HepG2 (cell line): ENCODE results near the gene TANGO2. TPM values are rescaled to one million over a fixed set of nuclear protein-coding genes. Genes with fewer than 3 reads are reported as not detected.

Experiments
- ATAC-seq: fragments of 200-7000 bp; cut with Tn5 transposase; 3 replicates; pipeline ENCODE4 v1.9.1; 2020; ENCODE audit warnings: mild to moderate bottlenecking, moderate library complexity
- BruUV-seq: library from RNA; stranded (reverse); fragments of 400-500 nt; replicated peaks from 2 replicates; lab custom pipeline; 2021; lab: Mats Ljungman, UMichigan
- CTCF ChIA-PET: fragments of 300-600 bp; formaldehyde crosslinking; extraction: SDS; loops from one replicate; lab custom pipeline; 2021; ENCODE audit warnings: low total read pairs, inconsistent platforms, low intra/inter-chr PET ratio; lab: Yijun Ruan, JAX
- POLR2A ChIA-PET: fragments of 350-600 bp; sonication (Branson Sonifier 250); formaldehyde crosslinking; loops from one replicate; lab custom pipeline; 2020; ENCODE audit warnings: antibody characterized with exemption, inconsistent platforms; lab: Yijun Ruan, JAX
- DNase-seq: peaks from one replicate; pipeline ENCODE4 v3.0.0-alpha.2; 2015; ENCODE audit warnings: low spot score
- FAIRE-seq: peaks from 3 replicates; lab custom pipeline; 2011; peaks lifted over from hg19 to GRCh38; lab: Jason Lieb, UNC
- H2AFZ ChIP-seq: one replicate; pipeline ENCODE4 v1.6.1; 2011; ENCODE audit warnings: low read length, inconsistent platforms
- H3K27ac ChIP-seq: fragments of 300-600 bp; 3 replicates; pipeline ENCODE4 v1.8.0; 2011; ENCODE audit warnings: mixed run types, mild to moderate bottlenecking, mixed read lengths, low read length, inconsistent platforms; ENCODE audit not compliant: insufficient read depth; ENCODE audit errors: extremely low read length
- H3K27me3 ChIP-seq, 2 experiments: fragments of 200-600 bp in 1 of 2; 2 replicates in 1 of 2; 3 replicates in 1 of 2; pipeline versions ENCODE4 v1.6.0 to v1.8.0; 2011; ENCODE audit warnings: low read length in 2 of 2, mild to moderate bottlenecking in 2 of 2, moderate library complexity in 2 of 2, inconsistent platforms in 1 of 2; ENCODE audit not compliant: insufficient read depth in 2 of 2, control insufficient read depth in 1 of 2
- H3K36me3 ChIP-seq, 2 experiments: fragments of 200-600 bp in 1 of 2; replicated peaks in 1 of 2; 2 replicates in 1 of 2; 3 replicates in 1 of 2; pipeline versions ENCODE4 v1.5.1 to v1.8.0; 2011; ENCODE audit warnings: low read length in 2 of 2, inconsistent platforms in 1 of 2; ENCODE audit not compliant: insufficient read depth in 2 of 2, control insufficient read depth in 1 of 2
- H3K4me1 ChIP-seq: 2 replicates; pipeline ENCODE4 v1.5.1; 2012; ENCODE audit warnings: low read length, inconsistent platforms; ENCODE audit not compliant: insufficient read depth
- H3K4me2 ChIP-seq: 2 replicates; pipeline ENCODE4 v1.6.0; 2011; ENCODE audit warnings: low read depth, low read length, inconsistent platforms
- H3K4me3 ChIP-seq, 3 experiments: fragments of 200-600 bp in 1 of 3; sonication (generic), shearing (Covaris generic) in 1 of 3; replicated peaks in 1 of 3; 2 replicates each; pipeline ENCODE4 v1.5.1; 2011 to 2016; ENCODE audit warnings: low read length in 3 of 3, inconsistent platforms in 2 of 3, low read depth in 2 of 3, mild to moderate bottlenecking in 2 of 3, control low read depth in 1 of 3, mixed read lengths in 1 of 3; ENCODE audit not compliant: insufficient read depth in 1 of 3
- H3K79me2 ChIP-seq: one replicate; pipeline ENCODE4 v1.6.1; 2011; ENCODE audit warnings: low read length, inconsistent platforms; ENCODE audit not compliant: insufficient read depth
- H3K9ac ChIP-seq: 2 replicates; pipeline ENCODE4 v1.6.0; 2011; ENCODE audit warnings: mild to moderate bottlenecking, low read depth, low read length, inconsistent platforms; ENCODE audit not compliant: insufficient read depth
- H3K9me3 ChIP-seq: 2 replicates; pipeline ENCODE4 v1.5.1; 2012; ENCODE audit warnings: mild to moderate bottlenecking, low read length
- H4K20me1 ChIP-seq: 2 replicates; pipeline ENCODE4 v1.6.0; 2011; ENCODE audit warnings: inconsistent platforms, mild to moderate bottlenecking, low read length, moderate library complexity; ENCODE audit not compliant: insufficient read depth
- KMT2A ChIP-seq: sonication (generic); formaldehyde crosslinking; IDR thresholded peaks from 2 replicates; pipeline ENCODE4 v1.4.0; 2020; ENCODE audit warnings: missing genetic modification reagents
- POGK ChIP-seq: sonication (generic); formaldehyde crosslinking; conservative IDR thresholded peaks from 2 replicates; pipeline ENCODE4 v1.8.0; 2022; ENCODE audit warnings: mild to moderate bottlenecking, moderate library complexity, missing genetic modification reagents
- SUZ12 ChIP-seq: fragments of 150-350 bp; IDR thresholded peaks from 2 replicates; pipeline ENCODE4 v1.6.1; 2014; ENCODE audit warnings: low read depth, low read length
- ZFYVE20 ChIP-seq: sonication (generic); formaldehyde crosslinking; IDR thresholded peaks from 2 replicates; pipeline ENCODE4 v1.8.0; 2023; ENCODE audit warnings: low read depth, mild to moderate bottlenecking, moderate library complexity, missing genetic modification reagents, borderline replicate concordance
- ZNF720 ChIP-seq: sonication (generic); formaldehyde crosslinking; IDR thresholded peaks from 2 replicates; pipeline ENCODE4 v1.4.0; 2020; ENCODE audit warnings: missing genetic modification reagents
- WGBS: methylation state at CpG from one replicate; pipeline ENCODE4 v1.1.6; 2017; ENCODE audit warnings: low lambda C conversion rate; 5-methylcytosine and 5-hydroxymethylcytosine counted together
- in situ Hi-C: cut with HindIII; loops from 2 replicates; pipeline ENCODE4 v1.10.0; 2017; ENCODE audit warnings: low pct_unique_long_range_greater_than_20kb; ENCODE audit not compliant: extremely low pct_ligation_motif_present
- intact Hi-C: fragments of 100-400 bp; cut with micrococcal nuclease; formaldehyde crosslinking; loops from one replicate; pipeline ENCODE4 v1.10.0; 2022; ENCODE audit not compliant: unreplicated experiment
- polyA plus RNA-seq, 8 experiments: library from polyadenylated mRNA; depleted of rRNA in 3 of 8; stranded (reverse) in 7 of 8; unstranded in 1 of 8; fragments of >200 nt; fragmentation: Illumina TruSeq in 4 of 8; extraction: Trizol in 4 of 8; gene quantifications; 2 replicates each; pipeline versions ENCODE4 v1.2.1 to v1.2.3, GENCODE V29; 2011 to 2016; ENCODE audit warnings: low read depth in 4 of 8, missing spikeins in 1 of 8, mixed read lengths in 1 of 8; ENCODE audit not compliant: insufficient read depth in 1 of 8
- total RNA-seq, 5 experiments: library from RNA; depleted of rRNA; stranded (reverse); fragments of >200 nt; fragmentation: Illumina TruSeq; extraction: Trizol; gene quantifications; 2 replicates each; pipeline ENCODE4 v1.2.3, GENCODE V29; 2016; ENCODE audit warnings: low read depth in 1 of 5
- TF ChIP-seq, protein P1 (sequence below): sonication (generic); formaldehyde crosslinking; IDR thresholded peaks from 2 replicates; pipeline ENCODE4 v1.8.1; 2023; ENCODE audit warnings: mild to moderate bottlenecking, missing genetic modification reagents
- TF ChIP-seq, protein P2 (sequence below), 2 experiments: sonication (generic) in 1 of 2; formaldehyde crosslinking in 1 of 2; IDR thresholded peaks; 2 replicates each; pipeline versions ENCODE4 v1.5.1 to v1.6.1; 2011 to 2020; ENCODE audit warnings: borderline replicate concordance in 1 of 2, low read depth in 1 of 2, low read length in 1 of 2, mild to moderate bottlenecking in 1 of 2, missing genetic modification reagents in 1 of 2, moderate library complexity in 1 of 2
- TF ChIP-seq, protein P3 (sequence below): fragments of 450-650 bp; IDR thresholded peaks from 2 replicates; pipeline ENCODE4 v1.6.1; 2016
- TF ChIP-seq, protein P4 (sequence below), 2 experiments: sonication (generic) in 1 of 2; formaldehyde crosslinking in 1 of 2; IDR thresholded peaks; 2 replicates each; pipeline versions ENCODE4 v1.4.0 to v1.6.1; 2016 to 2020; ENCODE audit warnings: borderline replicate concordance in 1 of 2, low read depth in 1 of 2, mild to moderate bottlenecking in 1 of 2, missing genetic modification reagents in 1 of 2

Gene TANGO2
- total and polyA plus RNA-seq, 2 of the 13 experiments (the other 11 are each of a cell fraction or from before 2014, with no cell fraction given): 12.9 to 14.8 TPM

DNA sequence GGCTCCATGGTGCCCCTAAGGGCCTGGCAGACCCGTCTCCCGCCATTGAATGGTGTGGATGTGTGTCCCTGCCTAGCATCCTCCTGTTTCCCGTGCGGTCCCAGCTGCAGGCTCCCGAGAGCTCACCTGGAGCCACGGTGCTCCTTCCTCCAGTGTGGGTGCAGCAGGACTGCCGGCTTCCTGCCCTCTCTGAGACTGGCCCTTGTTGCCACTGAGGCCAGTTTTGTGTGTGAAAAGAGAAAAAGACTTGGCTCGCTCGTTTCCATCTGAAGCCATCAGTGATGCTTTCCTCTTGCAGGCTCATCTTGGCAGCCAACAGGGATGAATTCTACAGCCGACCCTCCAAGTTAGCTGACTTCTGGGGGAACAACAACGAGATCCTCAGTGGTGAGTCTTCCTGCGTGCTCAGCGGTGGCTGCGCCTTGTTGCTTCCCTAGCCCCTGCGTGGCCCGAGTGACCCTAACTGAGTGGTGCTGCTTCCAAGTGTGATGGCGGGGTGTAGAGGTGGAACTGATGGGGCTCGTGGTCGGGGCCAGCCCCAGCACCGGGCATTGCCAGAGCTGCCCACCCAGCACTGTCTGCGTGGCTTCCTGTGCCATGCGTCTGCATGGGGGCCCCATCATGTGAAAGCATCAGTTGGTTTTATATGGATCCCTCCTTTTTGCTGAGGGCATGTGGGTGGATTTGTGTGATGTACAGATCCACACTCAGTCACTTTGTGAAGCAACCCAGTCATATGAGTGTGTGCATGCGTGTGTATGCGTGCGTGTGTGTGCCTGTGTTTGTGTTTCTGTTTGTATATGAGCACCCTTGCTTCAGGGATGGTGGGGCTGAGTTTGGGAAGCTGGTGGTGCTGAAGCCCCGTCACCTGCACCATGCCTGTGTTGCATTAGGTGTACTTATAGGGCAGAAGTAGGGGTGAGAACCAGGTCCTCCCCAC lies 22.4 kb downstream of the TANGO2 start:
- H3K9me3 ChIP-seq: no peaks in the 10 kb centered on the region
- CTCF ChIA-PET: no interaction called here
- intact Hi-C loops (no loop called here), in situ Hi-C loops (no loop called here)
- peaks cover 0 to 20% of the 10 kb centered on the region in 2 experiments; a peak in 3 of 5 replicates for H3K36me3 ChIP-seq
- H3K4me1 ChIP-seq: no peaks in the 10 kb centered on the region
- H3K27ac ChIP-seq: no peak overlapping the region
- no peaks in the 10 kb centered on the region for H3K79me2 ChIP-seq
- WGBS: 95% methylated on average over 16 of the region's 26 CpGs
- DNase-seq (no peak), FAIRE-seq (no peak), ATAC-seq (no peak)
- H3K4me2 ChIP-seq: no peak overlapping the region
- H3K9ac ChIP-seq: no peak overlapping the region
- no peaks in the 10 kb centered on the region for H4K20me1 ChIP-seq
- no peak overlapping the region for H3K4me3 ChIP-seq
- POLR2A ChIA-PET: no interaction called here
- H2AFZ ChIP-seq: no peak overlapping the region
- no TSS peak for BruUV-seq
- no peaks in the 10 kb centered on the region for H3K27me3 ChIP-seq
- TF ChIP-seq, protein P1, sequence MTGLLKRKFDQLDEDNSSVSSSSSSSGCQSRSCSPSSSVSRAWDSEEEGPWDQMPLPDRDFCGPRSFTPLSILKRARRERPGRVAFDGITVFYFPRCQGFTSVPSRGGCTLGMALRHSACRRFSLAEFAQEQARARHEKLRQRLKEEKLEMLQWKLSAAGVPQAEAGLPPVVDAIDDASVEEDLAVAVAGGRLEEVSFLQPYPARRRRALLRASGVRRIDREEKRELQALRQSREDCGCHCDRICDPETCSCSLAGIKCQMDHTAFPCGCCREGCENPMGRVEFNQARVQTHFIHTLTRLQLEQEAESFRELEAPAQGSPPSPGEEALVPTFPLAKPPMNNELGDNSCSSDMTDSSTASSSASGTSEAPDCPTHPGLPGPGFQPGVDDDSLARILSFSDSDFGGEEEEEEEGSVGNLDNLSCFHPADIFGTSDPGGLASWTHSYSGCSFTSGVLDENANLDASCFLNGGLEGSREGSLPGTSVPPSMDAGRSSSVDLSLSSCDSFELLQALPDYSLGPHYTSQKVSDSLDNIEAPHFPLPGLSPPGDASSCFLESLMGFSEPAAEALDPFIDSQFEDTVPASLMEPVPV: no peak
- TF ChIP-seq, protein P2, sequence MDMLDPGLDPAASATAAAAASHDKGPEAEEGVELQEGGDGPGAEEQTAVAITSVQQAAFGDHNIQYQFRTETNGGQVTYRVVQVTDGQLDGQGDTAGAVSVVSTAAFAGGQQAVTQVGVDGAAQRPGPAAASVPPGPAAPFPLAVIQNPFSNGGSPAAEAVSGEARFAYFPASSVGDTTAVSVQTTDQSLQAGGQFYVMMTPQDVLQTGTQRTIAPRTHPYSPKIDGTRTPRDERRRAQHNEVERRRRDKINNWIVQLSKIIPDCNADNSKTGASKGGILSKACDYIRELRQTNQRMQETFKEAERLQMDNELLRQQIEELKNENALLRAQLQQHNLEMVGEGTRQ (IDR thresholded peaks at IDR 0.05; ENCODE audit: low read depth, low read length): no peak
- TF ChIP-seq, protein P2 (CRISPR knock-in tag; IDR thresholded peaks at IDR 0.05; ENCODE audit: borderline replicate concordance): no peak
- no peak for TF ChIP-seq KMT2A
- TF ChIP-seq ZFYVE20 (CRISPR knock-in tag): no peak
- TF ChIP-seq SUZ12: no peak
- TF ChIP-seq ZNF720: no peak
- TF ChIP-seq, protein P3, sequence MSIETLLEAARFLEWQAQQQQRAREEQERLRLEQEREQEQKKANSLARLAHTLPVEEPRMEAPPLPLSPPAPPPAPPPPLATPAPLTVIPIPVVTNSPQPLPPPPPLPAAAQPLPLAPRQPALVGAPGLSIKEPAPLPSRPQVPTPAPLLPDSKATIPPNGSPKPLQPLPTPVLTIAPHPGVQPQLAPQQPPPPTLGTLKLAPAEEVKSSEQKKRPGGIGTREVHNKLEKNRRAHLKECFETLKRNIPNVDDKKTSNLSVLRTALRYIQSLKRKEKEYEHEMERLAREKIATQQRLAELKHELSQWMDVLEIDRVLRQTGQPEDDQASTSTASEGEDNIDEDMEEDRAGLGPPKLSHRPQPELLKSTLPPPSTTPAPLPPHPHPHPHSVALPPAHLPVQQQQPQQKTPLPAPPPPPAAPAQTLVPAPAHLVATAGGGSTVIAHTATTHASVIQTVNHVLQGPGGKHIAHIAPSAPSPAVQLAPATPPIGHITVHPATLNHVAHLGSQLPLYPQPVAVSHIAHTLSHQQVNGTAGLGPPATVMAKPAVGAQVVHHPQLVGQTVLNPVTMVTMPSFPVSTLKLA: no peak
- TF ChIP-seq, protein P4, sequence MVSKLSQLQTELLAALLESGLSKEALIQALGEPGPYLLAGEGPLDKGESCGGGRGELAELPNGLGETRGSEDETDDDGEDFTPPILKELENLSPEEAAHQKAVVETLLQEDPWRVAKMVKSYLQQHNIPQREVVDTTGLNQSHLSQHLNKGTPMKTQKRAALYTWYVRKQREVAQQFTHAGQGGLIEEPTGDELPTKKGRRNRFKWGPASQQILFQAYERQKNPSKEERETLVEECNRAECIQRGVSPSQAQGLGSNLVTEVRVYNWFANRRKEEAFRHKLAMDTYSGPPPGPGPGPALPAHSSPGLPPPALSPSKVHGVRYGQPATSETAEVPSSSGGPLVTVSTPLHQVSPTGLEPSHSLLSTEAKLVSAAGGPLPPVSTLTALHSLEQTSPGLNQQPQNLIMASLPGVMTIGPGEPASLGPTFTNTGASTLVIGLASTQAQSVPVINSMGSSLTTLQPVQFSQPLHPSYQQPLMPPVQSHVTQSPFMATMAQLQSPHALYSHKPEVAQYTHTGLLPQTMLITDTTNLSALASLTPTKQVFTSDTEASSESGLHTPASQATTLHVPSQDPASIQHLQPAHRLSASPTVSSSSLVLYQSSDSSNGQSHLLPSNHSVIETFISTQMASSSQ (IDR thresholded peaks at IDR 0.05; ENCODE audit: low read depth): no peak
- TF ChIP-seq, protein P4 (CRISPR knock-in tag; IDR thresholded peaks at IDR 0.05; ENCODE audit: borderline replicate concordance): no peak
- TF ChIP-seq POGK (CRISPR knock-in tag): no peak
